HG03064 (cell line): ENCODE data around the gene HEATR5A.
"Not testable (repeated sequence)": the region's sequence is repeated elsewhere in the genome, so short reads cannot be mapped to it uniquely, and the experiment has no call there.

Experiments used
- ATAC-seq: cut with Tn5 transposase; IDR thresholded peaks from one replicate; pipeline ENCODE4 v1.9.1; 2021; ENCODE audit warnings: low read depth; ENCODE audit not compliant: unreplicated experiment

HEATR5A gene

DNA sequence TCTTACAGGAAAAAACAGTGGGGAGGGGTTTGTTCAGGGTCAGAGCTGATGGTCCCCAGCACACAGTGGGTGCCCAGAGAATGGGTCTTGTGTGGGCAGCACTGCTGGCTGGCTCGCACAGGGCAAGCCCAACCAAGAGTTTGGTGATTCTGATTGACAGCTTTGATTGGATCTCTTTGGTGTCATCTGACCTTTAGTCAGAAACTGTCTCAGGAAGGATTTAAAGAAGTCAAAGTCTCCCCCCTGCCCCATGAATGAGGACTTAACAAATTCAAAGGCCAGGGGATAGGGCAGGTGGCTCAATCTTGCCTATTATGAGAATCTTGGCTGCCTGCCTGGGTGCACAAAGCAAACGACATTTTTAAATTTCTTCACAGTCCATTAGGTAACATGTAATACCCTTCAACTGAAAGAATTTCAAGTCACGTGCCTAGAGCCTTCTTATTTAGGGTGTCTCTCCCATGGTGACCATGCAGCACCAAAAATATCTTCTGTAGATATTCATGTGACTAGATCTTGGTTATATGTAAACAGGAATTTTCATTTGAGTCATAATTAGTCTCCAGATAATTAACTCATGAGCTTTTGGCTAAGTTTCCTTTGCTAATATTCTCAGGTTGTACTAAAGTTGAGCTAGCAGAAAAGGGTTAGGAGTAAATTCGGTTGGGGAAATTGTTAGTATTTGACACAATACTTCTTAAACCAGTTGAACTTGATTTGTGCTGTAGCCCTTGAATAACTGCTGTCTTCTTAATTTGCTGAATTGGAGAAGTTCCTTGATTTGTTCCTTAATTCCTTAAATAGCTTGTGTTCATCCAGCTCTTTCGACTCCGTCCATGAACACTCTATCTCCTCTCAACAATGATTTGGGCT is 158.3 kb downstream of the HEATR5A start:
- no peak for ATAC-seq

DNA sequence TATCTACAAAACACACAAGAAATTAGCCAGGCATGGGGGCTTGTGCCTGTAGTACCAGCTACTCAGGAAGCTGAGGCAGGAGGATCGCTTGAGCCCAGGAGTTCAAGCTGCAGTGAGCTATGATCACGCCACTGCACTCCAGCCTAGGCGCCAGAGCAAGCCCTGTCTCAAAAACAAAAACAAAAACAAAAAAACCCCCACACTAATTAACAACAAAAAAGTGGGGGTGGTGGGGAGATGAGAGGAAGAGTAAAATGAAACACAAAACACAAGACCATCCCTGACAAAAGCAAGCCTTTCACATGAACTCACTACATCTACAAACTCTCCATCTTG is 158.9 kb downstream of the HEATR5A start:
- no peak for ATAC-seq

DNA sequence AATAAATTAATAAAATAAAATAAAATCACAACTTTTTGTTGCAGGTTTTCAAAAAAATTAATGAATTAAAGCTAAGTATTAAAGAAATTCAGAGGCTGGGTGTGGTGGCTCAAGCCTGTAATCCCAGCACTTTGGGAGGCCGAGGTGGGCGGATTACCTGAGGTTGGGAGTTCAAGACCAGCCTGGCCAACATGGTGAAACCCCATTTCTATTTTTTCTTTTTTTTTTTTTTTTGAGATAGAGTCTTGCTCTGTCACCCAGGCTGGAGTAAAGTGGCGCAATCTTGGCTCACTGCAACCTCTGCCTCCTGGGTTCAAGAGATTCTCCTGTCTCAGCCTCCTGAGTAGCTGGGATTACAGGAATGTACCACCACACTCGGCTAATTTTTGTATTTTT is 161.3 kb downstream of the HEATR5A start:
- not testable (repeated sequence) for ATAC-seq

DNA sequence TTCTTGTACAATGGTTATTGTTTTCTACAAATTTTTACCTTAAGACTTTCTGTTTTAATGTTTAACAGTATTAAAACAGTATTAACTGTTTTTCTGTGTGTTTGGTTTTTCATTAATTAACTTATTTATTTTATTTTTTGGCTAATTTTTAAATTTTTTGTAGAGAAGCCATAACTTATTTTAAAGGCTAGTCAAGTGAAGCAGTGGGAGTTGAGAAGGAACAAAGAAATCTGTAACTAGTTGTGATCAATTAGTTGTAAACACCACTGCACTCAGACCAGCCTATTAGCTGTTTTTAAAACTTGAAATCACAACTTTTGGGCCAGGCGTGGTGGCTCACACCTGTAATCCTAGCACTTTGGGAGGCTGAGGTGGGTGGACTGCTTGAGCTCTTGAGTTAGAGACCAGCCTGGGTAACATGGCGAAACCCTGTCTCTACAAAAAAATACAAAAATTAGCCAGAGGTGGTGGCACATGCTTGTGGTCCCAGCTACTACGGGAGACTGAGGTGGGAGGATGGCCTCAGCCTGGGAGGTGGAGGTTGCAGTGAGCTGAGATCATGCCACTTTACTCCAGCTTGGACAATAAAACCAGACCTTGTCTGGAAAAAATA is 161.8 kb downstream of the HEATR5A start:
- no peak for ATAC-seq

DNA sequence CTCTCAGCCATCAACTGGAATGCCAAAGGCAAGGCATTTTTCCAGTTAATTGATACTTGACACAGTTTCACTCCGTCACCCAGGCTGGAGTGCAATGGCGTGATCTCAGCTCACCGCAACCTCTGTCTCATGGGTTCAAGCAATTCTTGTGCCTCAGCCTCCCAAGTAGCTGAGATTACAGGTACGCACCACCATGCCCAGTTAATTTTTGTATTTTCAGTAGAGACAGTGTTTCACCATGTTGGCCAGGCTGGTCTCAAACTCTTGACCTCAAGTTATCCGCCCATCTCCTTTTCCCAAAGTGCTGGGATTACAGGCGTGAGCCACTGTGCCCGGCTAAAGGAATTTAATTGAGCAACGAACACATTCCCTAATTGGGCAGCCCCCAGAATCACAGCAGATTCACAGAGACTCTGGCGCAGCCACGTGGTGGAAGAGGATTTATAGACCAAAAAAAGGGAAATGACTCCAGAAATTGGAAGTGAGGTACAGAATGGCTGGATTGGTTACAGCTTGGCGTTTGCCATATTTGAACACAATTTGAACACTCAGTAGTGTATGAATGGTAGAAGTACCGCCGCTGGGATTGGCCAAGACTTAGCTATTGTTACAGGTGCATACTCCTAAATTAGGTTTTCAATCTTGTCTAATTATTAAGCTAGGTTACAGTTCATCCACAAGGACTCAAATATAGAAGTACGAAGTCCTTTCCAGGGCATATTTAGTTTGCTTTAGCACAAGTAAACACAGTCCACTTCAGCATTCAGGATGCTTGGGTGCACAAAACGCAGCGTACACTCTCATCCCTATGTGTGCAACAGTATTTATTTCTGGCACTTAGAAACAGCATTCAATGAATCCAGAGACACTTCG is 162.6 kb downstream of the HEATR5A start:
- ATAC-seq = not testable (repeated sequence)

DNA sequence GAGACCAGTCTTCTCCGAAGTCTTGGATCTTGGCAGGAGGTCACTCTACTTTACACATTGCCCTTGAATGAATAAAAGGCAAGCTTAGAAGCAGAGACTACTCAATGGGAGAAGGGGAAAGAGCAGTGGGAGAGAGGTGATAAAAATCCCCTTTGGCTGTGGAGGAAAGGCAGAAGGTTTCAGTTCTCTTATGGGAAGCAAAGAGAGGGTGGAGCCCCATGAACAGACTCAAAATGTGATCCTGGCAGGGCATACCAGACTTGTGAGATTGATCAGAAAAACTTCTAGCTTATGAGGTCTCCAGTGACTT is 163.2 kb downstream of the HEATR5A start:
- ATAC-seq = no peak

DNA sequence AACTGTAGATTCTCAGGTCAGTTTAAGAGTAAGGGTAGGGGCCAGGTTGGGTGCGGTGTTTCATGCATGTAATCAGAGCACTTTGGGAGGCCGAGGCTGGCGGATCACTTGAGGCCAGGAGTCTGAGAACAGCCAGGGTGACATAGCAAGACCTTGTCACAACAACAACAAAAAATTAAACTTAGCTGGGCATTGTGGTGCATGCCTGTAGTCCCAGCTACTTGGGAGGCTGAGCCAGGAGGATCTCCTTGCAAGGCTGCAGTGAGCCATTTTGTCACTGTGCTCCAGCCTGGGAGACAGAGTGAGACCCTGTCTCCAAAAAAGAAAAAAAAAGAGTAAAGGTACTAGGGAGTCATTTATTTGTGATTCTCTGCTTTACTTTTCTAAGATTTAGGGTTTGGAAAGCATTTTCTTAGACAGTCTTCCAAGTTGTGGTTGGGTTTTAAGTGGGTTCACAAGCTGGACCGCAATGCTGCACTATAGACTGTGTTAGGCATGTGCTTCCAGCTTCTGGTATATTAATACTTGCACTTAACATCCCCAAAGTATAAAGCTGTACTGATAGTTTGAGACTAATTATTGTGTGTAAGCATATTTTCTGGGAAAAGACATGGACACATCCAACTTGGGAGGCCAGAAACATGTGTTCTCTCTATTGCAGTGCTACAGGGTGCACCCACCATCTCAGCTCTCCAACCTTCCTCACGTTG is 163.7 kb downstream of the HEATR5A start:
- no peak for ATAC-seq

DNA sequence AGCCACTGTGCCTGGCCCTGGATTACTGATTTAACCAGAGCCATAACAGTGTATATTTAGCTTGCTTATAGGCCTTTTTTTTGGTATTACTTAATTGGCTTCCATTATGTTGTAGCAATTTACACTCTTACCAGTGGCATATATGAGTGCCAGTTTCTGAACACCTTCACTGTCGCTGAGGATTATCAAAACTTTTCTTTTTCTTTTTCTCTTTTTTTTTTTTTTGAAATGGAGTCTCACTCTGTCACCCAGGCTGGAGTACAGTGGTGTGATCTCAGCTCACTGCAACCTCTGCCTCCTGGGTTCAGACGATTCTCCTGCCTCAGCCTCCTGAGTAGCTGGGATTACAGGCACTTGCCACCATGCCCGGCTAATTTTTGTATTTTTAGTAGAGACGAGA is 164.4 kb downstream of the HEATR5A start:
- not testable (repeated sequence) for ATAC-seq

DNA sequence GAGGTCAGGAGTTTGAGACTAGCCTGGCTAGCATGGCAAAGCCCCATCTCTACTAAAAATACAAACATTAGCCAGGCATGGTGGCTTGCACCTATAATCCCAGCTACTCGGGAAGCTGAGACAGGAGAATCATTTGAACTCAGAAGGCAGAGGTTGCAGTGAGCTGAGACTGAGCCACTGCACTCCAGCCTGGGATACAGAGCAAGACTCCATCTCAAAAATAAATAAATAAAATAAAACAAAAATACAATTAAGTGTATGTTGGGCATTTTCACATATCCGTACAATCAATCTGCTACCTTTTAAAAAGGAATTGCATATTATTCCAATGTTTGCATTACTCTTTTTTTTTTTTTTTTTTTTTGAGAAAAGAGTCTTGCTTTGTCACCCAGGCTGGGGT is 165.1 kb downstream of the HEATR5A start:
- ATAC-seq = no peak

DNA sequence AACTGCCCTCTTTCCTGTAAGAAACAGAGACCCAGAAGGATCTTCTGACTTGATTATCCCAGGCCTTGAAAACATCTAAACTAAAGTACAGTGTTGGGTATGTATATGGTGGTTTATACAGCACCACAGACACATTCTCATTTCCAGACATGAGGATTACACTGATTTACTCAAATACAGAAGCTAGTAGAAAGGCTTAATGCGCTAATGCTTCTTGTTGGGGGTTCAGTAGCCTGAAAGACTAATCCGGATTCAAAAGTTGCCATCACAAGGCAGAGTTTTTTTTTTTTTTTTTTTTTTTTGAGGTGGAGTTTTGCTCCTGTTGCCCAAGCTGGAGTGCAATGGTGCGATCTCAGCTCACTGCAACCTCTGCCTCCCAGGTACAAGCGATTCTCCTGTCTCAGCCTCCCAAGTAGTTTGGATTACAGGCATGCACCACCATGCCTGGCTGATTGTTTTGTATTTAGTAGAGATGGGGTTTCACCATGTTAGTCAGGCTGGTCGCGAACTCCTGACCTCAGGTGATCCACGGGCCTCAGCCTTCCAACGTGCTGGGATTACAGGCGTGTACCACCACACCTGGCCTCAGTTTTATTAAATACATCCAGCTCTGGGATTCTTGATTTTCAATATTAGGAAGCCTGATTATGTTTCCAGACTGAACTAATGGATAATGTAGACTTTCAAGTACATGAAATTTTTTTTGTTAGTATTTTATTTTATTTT is 166.4 kb downstream of the HEATR5A start:
- ATAC-seq = no peak

DNA sequence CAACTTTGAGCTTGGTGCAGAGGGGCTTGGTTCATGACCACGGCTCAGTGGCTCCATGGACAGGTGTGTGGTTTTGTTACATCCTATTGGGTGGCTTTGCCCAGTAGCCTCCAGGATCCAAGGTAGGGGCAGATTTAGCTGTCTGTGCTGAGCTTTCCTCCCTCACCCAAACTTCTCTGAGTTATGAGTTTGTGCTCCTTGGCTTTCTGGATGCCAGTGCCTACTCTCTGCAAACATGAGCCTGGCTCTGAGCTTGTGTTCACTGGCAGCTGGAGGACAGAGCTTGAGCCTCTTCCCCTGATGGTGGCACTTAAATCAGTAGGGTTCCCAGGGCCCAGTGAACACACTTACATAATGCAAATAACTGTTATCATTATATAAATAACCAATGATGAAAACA is 167.5 kb downstream of the HEATR5A start:
- no peak for ATAC-seq

DNA sequence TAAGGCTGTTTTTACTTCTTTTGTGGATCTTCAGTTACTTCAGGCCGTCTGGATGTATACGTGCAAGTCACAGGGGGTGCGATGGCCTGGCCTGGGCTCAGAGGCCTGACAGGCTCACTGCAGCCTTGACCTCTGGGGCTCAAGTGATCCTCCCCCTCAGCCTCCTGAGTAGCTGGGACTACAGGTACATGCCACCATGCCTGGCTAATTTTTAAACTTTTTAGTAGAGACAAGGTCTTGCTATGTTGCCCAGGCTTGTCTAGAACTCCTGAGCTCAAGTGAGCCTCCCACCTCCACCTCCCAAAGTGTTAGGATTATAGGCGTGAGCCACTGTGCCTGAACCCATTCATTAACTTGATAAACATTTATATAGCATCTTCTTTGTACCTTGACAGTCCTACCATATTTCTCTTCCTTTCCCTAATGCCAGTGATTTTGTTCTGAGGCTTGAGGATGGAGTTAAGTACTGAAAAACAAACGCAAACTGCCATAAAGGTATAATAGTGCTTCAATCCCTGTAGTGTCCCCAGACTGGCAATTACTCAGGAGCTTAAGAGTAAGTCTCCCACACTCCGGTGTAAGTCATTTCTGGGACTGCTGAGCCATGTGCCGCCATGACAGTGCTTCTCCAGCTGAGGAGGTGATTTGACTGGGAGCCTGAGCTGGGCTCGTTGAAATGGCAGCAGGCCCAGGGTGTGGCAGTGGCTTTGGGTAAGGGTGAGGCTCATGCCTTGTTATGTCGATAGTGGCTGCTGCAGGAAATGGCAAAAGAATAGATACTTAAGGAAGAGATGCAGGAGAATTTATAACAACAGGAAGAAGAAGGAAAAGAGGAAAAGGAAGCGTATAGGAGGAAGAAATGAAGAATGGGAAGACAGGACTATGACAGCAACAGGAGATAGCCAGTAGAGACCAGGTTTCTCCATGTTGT is 169.1 kb downstream of the HEATR5A start:
- ATAC-seq = no peak

DNA sequence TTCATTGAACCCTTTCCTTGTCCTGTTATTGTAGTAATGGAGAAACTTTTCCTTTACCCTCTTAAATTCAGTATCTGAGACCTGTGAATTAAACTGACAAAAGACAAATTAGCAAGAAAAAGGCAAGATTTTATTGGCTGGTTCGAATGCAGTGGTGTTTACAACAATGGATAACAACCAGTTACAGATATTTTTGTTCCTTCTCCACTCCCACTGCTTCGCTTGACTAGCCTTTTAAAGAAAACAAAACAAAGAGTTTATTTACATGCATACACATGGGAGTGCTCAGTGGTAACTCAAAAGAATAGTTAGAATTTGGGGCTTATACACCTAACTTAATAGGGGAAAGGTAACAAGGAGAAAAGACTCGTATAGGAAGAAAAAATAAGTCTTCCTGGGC is 175.7 kb downstream of the HEATR5A start:
- no peak for ATAC-seq

DNA sequence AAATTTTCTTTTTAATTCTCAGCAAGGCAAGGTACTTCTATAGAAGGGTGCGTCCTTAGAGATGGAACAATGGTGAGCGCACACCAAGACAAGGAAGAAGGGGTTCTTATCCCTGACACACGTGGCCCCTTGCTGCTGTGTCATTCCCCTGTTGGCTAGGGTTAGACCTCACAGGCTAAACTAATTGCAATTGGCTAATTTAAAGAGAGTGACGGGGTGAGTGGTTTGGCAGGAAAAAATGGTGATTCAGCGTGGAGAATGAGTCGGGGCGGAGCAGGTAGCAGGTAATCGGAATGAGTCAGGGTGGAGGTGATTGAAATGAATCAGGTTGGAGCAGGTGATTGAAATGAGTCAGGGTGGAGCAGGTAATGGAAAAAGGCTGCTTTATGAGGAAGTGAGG is 176.5 kb downstream of the HEATR5A start:
- no peak for ATAC-seq

DNA sequence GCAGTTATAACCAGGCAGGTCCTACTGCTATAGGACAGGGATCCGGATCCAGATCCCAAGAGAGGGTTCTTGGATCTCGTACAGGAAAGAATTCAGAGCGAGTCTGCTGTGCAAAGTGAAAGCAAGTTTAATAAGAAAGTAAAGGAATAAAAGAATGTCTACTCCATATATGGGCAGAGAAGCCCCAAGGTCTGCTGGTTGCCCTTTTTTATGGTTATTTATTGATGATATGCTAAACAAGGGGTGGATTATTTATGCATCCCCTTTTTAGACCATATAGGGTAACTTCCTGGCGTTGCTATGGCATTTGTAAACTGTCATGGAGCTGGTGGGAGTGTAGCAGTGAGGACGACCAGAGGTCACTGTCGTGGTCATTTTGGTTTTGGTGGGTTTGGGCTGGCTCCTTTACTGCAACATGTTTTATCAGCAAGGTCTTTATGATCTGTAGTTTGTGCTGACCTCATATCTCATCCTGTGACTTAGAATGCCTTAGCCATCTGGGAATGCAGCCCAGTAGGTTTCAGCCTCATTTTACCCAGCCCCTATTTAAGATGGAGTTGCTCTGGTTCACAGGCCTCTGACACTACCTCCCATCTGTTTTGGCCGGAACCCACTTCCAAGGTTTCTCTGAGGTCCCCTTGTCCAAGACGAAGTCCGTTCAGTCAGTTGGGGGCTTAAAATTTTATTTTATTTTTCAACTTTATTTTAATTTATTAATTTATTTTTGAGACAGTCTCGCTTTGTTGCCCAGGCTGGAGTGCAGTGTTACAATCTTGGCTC is 178.0 kb downstream of the HEATR5A start:
- not testable (repeated sequence) for ATAC-seq
